GOT3 (cell line): ENCODE results near the gene APC.

ENCODE experiments used
- DNase-seq: peaks from one replicate; lab custom pipeline; 2025; ENCODE audit warnings: mixed read lengths; lab: John Stamatoyannopoulos, UW

The APC gene

DNA sequence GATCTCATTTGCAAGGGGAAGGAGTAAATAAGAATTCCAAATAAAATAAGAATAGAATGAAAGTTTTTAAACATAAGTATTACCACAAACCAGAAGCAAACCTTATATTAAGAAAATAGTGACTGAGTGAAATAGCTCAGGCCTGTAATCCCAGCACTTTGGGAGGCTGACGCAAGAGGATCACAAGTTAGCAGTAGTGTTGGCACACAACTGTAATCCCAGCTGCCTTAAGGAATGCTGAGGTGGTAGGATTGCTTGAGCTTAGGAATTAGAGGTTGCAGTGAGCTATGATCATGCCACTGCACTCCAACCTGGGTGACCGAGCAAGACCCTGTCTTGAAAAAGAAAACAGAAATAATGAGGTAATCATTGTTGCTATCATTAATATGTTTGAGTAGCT, 47.0 kb downstream of the APC start:
- no peak for DNase-seq

DNA sequence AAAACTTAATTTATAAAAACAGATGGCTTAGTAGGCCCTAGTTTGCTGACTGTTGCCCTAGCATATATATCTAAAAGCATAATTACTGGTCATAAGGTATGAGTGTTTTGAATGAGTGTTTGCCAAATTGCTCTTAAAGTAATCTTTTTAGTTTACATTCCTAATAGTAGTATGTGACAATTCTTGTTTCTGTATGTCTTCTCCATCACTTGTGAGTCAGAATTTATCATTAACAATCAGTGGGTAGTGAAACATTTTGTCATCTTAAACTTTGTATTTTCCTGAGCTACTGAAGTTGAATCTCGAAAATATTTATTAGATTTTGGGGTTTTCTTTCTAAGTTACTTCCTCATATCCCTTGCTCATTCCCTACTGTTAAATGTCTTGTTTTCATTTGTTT, 49.6 kb downstream of the APC start:
- no peak for DNase-seq

DNA sequence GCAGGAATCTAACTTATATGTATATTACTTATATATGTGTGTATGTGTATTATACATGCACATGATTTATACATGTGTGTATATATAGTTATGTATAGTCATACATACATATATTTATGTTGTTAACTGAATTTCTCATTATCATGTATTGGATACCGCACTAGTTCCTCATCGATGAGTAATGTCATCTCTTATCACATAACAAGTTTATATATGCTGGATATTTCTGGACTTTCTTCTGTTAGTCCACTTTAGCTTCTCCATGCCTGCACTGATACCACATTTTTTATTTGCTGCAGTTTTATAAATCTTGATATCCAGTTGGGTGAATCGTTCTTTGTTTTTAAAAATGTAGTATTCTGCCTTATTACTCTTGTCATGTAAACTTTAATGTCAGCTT, 50.2 kb downstream of the APC start:
- no peak for DNase-seq

DNA sequence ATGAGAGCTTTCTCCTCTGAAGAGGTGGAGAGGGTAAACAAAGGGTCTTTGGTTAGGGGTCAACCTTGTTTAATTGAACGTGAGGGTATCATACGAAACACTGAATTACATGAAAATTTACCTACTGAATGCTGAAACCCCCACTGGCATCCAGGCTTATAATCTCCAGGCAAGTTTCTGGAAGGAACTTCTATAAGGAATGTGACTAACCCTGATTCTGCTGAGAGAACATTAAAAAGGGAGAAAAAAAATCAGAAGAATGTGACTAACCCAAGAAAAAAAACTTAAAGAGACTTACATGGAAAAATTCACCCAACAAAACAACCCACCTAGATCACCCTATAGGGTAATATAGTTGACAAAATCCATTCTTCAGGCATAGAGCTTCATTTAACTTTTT, 55.5 kb downstream of the APC start:
- DNase-seq: no peak

DNA sequence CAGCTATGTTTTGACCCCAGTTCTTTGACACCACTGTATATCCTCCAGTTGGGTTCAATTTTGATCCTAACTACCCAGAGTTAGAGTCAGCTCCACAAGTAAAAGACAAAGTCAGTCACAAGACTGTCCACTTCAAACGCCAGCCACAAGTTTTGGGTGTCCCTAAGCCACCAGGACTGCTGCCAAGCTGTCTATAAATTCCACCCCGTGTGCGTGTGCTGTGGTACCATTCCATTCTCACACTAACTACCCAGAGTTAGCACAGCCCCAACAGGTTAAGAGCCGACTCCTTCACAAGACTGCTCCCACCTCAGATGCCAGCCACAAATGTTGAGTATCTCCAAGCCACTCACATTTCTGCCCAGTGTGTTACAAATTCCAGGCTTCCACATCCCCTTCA, 56.7 kb downstream of the APC start:
- DNase-seq: no peak

DNA sequence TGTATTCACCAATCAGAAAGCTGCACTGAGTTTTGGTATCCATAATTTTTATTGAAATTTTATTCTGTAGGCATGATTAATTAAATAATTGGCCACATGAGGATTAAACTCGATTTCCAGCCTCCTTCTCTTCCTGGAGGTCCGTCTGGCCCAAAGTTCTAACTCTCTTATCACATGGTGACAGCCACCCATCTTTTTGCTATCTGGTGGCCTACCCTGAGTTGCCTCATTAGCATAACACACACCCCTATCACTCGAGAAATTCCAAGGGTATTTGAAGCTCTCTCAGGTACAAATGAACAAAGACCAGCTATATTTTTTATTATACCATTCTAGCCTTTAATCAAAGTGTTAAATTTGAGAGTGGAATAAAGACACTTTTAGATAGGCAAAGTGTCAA, 57.7 kb downstream of the APC start:
- DNase-seq: no peak

DNA sequence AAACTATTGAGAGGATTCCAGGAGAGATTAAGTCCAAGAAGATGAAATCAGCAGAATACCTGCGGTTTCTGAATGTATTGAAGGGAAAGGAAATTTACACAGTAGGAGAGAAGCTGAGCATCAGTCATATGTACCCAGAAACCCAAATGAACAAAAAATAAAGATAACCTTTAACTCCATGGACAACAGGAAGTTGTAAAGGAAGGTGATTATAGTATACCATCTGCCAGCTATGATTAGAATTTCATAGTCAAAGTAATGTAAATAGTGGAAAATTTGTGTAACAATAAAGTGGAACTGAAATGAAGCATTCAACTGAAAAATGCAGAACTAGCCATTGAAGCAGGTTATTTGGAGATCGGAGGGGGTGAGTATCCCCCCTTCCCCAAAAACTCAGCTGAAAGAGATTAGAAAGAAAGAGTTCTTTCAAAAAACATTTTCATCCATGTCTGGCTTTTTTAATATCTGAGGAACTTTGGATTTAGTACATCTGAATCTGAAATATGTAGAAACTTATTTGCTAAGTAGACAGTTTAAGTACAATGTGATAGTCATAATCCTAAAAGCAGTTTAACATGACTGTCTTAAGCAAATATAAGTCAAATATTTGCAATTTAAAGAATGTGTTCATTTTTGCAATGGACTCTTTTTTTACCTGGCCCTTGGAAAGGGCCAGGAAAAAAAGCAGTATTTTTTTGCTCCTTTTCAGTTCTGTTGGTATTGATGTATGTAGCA, 58.4 kb downstream of the APC start:
- no peak for DNase-seq

DNA sequence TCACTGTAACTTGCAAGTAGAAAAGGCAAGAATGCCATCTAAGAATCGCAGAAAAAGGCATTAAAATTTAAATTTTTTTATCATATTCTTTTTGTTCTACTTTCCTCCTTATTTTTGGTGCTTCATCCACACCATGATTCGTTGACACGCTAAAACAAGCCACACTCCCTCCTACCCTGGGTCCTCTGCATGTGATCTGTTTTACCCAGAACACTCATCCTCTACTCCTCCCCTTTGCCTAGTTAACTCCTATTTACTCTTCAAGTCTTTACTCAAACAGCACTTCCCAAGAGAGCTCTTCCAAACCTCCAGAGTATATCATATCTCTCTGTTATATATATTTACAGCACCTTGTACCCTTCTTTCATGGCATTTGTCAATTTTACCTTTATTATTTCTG, 62.0 kb downstream of the APC start:
- DNase-seq: no peak

DNA sequence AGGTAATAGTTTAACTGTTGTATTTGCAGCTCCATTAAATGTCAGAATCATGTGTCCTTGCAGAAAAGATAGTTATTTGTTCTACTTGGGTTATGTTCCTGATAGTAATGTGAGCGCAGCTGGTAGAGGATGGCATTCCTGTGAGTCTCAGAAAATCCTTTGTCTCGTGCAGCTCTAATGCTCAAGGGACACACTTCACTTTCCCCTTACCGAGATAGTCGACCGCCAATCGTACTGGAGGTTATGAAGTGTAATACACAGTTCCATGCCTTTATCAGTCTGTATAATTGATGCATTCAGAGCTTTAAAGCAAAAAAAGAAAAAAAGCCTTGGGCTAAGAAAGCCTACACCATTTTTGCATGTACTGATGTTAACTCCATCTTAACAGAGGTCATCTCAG, 63.2 kb downstream of the APC start:
- DNase-seq: no peak

DNA sequence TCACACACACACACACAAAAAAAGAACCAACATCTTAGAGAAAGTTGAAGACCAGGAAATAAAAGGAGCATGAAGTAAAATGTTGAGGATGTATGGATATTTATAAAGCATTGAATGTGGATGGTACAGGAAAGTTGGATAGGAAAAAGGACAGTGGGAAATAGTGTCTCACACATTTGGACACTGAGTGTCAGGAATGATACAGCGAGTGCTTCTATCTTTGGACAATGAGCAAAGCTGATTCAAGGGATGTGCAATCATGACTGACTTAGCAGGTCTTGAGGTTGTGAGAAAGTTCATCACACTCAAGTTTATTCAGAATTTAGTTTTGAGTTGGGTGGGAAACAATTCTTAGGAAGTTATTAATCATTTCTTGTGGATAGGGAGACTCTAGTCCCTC, 73.3 kb downstream of the APC start:
- DNase-seq: no peak

DNA sequence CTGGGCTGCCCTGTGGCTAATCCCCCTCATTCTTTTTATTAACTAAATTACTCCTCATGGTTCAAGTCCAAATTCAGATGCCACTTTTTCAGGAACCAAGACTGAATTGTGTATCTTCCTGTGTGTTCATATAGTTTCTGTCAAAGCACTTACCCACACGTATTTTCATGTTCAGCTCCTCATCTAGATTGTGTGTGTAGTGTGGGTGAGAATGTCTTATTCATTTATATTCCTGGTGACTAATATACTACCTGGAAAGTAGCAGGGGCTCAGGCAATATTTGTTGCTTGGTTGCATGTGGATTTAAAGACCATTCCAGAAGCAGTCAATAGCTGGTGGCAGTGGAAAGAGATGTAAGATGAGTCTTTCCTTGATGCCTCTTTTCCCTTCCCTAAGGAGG, 74.9 kb downstream of the APC start:
- DNase-seq: no peak

DNA sequence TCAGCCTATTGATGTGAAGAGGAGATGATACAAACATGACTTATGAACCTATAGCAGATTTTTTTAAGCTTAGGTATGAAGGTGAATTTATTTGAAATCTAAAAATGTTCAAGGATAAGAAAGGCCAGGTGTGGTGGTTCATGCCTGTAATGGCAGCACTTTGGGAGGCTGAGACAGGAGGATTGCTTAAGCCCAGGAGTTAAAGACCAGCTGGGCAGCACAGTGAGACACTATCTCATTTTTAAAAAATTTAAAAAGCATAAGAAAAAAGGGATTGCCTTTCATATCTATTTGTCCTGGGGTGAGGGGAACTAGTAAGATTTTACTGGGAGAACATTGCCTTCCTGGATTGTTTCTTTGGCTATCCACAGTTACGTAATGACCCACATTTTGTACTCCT, 82.6 kb downstream of the APC start:
- no peak for DNase-seq

DNA sequence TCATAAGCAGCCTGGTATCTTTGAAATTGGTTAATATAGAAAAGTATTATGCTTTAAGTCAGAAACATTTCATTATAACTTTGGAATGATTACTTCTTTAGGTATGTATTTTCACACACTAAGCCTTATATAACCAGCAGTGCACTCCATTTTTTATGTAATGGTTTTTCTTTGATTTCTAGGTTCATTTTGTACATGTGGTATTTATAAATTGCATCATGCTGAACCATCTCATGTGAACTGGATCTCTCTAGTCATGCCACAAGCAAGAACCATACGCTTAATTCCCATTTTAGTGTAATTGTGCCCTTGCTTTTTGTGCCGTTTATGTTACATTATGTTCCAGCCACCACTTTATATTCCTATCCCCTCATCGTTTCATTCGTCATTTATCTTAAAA, 84.8 kb downstream of the APC start:
- no peak for DNase-seq

DNA sequence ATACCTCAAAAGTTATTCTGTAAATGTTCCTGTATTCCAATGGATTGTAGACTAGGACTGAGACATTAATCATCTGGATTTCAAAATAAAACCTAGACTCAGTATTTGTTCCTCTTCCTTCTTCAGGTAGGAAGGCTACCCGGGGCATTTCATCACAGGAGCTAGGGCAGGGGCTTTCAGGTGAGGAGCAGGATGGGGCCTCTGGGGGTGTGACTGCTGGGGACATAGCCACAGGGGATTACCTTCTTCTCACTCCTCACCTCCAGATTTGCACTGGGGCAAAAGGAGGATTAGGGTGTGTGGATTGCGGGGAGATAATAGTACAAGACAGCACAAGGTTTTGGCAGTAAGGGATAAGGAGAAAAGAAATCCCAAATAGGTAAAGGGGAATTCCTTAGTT, 85.5 kb downstream of the APC start:
- no peak for DNase-seq

DNA sequence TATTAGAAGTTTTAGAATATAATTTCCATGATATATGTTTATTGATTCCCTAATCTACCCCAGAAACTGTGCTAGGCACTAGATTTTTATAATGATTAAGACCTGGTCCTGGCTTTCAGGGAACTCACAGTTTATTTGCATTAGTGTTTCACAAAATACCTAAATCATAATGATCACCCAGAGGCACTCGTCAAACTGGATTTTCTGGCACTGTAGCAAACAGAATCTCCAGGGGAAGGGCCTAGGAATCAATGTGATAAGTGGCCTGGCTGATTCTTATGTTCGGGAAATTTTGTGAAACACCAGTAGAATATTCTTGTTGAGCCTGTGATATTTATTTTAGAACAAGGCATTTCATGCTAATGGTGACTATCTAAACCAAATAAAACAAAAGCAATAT, 86.0 kb downstream of the APC start:
- DNase-seq: no peak

DNA sequence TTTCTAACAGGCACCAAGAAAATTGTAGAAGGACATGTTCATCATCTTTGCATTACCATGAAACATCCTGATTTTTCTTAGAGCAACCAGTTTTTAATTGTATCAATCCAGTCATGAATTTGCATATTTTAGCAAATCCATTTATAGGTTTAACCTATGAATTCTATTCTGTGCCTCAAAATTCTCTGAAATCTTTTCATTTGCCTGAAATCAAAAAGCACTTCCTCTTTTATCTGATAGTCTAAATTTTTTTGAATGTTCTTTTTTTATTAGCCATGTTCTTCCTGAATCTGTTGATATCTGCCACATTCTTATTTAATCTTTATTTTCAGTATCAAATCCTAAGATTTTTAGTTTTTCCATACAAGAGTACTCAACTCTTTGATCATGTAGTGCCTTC, 86.5 kb downstream of the APC start:
- no peak for DNase-seq

DNA sequence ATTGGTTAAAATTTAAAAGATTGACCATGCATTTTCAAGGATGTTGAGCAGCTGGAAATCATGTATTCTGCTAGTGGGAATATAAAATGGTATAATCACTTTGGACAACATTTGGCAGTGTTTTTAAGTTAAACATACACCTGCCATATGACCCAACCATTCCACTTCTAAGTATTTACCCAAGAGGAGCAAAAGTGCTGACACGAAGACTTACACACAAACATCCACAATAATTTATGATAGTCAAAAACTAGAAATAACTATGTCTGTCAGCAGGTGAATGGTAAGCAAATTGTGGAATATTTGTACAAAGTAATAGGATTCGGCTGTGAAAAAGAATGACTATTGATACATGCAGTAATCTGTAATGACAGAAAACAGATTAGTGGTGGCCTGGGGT, 92.7 kb downstream of the APC start:
- no peak for DNase-seq

DNA sequence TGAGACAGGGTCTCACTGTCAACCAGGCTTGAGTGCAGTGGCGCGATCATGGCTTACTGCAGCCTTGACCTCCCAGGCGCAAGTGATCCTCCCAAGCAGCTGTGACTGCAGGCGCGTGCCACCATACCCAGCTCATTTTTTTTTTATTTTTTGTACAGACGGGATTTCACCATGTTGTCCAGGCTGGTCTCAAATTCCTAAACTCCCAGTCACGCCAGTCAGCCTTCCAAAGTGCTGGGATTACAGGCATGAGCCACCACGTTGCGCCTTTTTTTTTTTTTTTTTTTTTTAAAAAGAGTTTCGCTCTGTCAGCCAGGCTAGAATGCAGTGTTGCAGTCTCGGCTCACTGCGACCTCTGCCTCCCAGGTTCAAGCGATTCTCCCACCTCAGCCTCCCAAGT, 96.3 kb downstream of the APC start:
- no peak for DNase-seq

DNA sequence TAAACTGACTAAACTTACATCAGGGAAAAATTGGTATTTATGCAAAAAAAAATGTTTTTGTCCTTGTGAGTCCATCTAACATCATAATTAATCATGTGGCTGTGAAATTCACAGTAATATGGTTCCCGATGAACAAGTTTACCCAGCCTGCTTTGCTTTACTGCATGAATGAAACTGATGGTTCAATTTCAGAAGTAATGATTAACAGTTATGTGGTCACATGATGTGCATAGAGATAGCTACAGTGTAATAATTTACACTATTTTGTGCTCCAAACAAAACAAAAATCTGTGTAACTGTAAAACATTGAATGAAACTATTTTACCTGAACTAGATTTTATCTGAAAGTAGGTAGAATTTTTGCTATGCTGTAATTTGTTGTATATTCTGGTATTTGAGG, 106.8 kb downstream of the APC start:
- DNase-seq: no peak

DNA sequence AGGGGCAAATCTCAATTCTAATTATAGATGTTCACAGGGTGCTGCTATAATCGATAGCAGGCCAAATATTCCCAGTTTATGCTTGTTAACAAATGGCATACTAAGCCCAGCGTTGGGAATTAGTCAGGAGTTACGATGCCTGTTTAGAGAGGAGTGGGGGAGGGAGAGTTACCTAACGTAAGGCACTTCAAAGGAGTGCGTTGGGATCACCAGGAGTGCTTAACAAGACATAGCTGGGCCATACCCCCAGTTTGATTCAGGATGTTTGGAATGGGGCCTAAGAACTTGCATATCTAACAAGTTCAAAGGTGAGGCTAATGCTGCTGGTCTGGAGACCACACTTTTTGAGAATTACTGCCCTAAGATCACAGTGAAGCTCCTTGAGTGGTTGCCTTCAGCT, 108.9 kb downstream of the APC start:
- DNase-seq: no peak

DNA sequence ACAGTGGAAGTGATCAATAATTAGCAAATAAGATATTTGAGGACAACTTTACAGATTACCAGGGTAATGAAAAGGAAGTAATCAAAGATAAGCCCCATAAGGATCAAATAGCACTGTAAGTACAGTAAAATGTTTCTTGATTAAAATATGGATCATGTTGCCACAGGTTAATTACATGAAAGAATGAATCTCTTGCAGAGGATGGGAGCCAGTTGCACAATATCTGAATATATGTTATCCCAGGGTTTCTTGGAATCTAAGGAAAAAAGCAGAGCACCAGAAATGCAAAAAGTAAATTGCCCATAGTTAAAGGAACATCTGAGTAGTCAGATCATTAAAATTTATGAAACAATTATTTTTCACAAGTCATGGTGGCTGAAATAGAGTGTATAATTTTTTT, 109.6 kb downstream of the APC start:
- DNase-seq: no peak

DNA sequence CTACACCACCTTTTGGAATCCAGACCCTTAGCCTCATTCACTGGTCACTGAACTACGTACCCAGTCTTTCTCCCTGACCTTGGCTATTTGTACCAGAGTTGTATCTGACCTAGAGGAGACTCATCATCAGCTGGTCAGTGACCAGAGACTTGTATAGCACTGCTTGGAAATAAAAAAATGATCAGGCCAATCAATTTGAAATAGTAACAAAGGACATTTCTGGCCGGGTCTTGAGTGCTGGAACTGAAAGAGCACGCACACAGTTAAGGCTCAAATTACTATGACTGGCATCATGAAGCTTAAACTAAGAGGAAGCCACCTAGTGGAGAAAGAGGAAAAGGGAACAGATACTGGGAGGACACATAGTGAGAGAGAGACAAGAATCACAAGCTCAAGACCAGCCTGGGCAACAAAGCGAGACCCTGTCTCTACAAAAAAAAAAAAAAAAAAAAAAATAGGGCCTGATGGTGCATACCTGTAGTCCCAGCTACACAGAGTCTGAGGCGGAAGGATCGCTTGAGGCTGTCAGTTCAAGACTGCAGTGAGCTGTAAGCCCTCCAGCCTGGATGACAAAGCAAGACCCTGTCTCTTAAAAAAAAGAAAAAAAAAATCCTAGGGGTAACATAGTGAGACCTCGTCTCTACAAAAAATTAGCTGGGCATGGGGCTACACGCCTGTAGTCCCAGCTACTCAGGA, 110.6 kb downstream of the APC start:
- no peak for DNase-seq

DNA sequence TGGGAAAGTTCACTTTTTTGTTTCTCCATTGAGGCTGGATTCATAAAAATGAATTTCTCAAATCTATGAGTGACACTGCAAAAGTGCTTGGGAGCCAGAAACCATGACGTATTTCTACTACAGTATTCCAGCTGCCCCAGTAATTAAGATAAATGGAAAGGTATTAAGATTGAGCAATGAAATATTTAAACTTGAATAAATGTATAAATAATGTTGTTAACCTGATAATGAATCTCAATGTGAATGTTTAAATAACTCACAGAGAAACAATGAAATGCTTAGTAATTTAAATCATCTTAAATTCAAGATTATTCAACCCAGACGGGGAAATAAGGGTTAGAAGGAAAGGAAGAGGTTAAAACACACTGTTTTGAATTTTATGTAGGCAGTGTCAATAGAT, 112.2 kb downstream of the APC start:
- DNase-seq: no peak

DNA sequence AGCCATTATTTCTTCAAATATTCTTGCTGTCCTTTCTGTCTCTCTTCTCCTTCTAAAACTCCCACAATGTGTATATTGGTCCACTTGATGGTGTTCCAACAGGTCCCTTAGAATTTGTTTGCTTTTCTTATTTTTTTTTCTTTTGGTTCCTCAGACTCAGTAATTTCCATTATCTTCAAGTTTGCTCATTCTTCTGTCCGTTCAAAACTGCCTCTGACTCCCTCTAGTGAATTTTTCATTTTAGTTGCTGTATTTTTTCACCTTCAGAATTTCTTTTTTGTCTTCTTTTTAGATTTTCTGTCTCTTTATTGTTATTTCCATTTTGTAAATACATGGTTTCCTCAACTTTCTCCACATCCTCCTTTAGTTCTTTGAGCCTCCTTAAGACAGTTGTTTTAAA, 117.0 kb downstream of the APC start:
- DNase-seq: no peak
